ENCODE measurements around the gene LPIN3. TPM values are rescaled to one million over a fixed set of nuclear protein-coding genes. Genes with fewer than 3 reads are reported as not detected.
"Not testable (repeated sequence)": the region's sequence is repeated elsewhere in the genome, so short reads cannot be mapped to it uniquely, and the experiment has no call there.

LPIN3 gene, protein sequence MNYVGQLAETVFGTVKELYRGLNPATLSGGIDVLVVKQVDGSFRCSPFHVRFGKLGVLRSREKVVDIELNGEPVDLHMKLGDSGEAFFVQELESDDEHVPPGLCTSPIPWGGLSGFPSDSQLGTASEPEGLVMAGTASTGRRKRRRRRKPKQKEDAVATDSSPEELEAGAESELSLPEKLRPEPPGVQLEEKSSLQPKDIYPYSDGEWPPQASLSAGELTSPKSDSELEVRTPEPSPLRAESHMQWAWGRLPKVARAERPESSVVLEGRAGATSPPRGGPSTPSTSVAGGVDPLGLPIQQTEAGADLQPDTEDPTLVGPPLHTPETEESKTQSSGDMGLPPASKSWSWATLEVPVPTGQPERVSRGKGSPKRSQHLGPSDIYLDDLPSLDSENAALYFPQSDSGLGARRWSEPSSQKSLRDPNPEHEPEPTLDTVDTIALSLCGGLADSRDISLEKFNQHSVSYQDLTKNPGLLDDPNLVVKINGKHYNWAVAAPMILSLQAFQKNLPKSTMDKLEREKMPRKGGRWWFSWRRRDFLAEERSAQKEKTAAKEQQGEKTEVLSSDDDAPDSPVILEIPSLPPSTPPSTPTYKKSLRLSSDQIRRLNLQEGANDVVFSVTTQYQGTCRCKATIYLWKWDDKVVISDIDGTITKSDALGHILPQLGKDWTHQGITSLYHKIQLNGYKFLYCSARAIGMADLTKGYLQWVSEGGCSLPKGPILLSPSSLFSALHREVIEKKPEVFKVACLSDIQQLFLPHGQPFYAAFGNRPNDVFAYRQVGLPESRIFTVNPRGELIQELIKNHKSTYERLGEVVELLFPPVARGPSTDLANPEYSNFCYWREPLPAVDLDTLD
- under 1 TPM; 0.65 to 0.74 TPM for total RNA-seq

DNA sequence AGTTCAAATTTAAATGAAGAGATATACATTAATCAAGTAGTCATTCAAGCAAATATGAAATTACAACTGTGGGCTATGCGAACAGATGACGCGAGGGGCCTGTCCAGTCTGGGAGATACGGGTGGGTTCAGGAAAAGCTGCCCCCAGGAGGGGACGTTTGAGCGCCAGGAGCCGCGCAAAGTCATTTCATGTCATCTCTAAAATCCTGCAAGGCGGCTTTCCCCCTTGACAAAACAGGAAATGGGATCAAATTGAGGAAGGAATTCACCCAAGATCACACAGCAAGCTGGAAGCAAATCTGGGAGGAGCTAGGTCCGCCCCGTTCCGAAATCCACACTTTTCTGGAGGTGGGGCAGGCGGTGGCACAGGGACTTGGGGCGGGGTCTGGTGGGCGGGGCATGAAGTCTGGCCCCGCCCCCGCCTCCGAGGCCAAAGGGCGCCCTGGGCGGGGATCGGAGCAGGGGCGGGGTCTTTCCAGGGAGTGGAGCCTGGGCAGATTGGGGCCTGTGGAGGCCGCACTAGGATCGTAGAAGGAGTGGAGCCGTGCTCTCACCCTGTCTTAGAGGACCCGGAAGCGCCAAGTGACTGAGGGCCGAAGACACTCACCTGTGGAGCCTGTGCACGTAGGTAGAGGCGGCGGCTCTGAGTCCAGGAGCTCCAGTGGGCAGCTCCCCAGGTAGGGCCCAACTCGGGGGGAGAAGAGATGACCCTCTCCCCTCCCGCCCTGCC is at the start of gene LPIN3:
Gene LPIN3, plus strand, starts transcription at position 495 of the 729 bp plus-strand sequence. CDS start 4,983 bp downstream, outside the sequence.
- CTCF ChIA-PET, result interaction anchor here (0.7 to 5.4 kb wide), 14 partner anchors 9 to 371 kb away, joined by 3 to 43 read pairs (median 3); no protein-coding TSS in a partner anchor
- POLR2A ChIA-PET, result interaction anchor here (0.6 to 0.8 kb wide), 3 partner anchors 9 to 198 kb away, joined by 3 to 7 read pairs (median 4); no protein-coding TSS in a partner anchor

- CTCF ChIA-PET, result no interaction called here
These were observed 47.2 kb upstream of the LPIN3 start for GRCh38 chr20:41293269-41294037.

GRCh38 chr20:41299899-41300298 is 40.7 kb upstream of the LPIN3 start:
- ChIA-PET CTCF (no interaction called here), POLR2A (no interaction called here)

More at GRCh38 chr20:41293269-41294037, 47.2 kb upstream of the LPIN3 start:
- POLR2A ChIA-PET, result no interaction called here

DNA sequence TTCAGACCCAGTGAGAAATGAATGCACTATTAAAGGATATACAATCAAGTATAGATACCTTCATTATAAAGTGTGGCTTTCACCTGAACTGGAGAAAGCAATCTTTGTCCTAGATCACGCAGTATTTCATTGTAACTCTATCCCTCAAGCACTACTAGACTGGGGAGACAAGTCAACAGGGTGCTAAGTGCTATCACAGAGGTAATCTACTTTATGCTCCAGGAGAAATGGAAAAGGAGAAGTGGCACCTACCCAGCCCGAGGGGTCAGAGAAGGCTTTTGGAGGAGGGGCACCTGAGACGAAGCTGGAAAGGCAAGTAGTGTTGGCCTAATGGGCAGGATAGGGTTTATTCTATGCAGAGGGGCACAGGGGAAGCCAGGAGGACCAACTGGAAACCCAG is 40.2 kb upstream of the LPIN3 start:
- ChIA-PET POLR2A (no interaction called here), CTCF (no interaction called here)

- POLR2A ChIA-PET, result no interaction called here
- CTCF ChIA-PET, result no interaction called here
These were observed 39.7 kb upstream of the LPIN3 start for GRCh38 chr20:41300886-41301285.

GRCh38 chr20:41304002-41304401 is 36.6 kb upstream of the LPIN3 start:
- POLR2A ChIA-PET, result no interaction called here

DNA sequence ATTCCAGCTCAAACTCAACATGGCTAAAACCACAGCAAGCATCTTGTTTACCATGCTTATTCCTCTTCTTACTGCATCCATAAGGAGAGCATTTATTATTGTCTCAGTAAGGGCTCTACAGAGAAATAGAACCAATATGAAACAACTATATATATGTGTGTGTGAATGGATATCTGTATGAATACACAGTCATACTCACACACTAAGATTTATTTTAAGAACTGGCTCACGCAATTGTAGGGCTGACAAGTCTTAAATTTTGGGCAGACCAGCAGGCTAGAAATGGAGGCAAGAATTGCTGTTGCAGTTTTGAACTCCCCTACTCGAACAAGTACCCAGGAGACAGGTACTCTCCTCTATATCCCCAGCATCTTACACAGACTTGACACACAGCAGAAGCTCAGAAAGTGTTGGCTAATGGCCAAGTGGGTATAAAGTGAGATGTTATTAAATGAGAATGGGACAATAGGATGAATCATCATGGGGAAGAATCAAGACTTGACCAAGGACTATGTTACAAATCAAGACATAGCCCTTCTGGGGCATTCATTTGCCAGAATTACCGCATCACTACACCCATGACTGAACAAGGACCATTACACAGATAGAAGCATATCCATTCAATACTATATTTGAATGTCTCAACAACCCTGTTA is 36.1 kb upstream of the LPIN3 start:
- POLR2A ChIA-PET, result no interaction called here
- CTCF ChIA-PET, result no interaction called here

More at GRCh38 chr20:41304002-41304401, 36.6 kb upstream of the LPIN3 start:
- CTCF ChIA-PET, result no interaction called here

- ChIA-PET POLR2A (interaction anchor here (1.0 kb wide), 1 partner anchor 10 kb away, joined by 4 read pairs; no protein-coding TSS in a partner anchor), CTCF (no interaction called here)
These were observed 34.4 kb upstream of the LPIN3 start for GRCh38 chr20:41306061-41306727.

DNA sequence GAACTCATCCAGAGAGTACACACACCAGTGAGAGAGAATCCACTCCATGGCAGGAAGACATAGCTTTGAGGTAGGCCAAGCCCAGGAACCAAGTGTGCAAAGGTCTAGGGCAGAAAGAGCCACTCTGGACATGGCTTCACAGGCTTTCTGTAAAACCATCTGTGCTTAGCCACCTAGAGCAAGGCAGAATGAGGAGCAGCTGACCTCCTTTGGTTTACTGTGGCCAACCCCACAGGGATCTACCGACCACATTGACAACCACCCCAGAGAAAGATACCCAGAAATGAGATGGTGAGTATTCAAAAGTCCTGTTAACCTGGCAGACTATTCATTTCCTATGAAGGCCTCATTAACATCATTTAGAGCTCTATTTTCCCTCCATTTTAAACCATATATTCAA is 33.6 kb upstream of the LPIN3 start:
- ChIA-PET CTCF (no interaction called here), POLR2A (interaction anchor here (1.0 kb wide), 1 partner anchor 9 kb away, joined by 4 read pairs; no protein-coding TSS in a partner anchor)

DNA sequence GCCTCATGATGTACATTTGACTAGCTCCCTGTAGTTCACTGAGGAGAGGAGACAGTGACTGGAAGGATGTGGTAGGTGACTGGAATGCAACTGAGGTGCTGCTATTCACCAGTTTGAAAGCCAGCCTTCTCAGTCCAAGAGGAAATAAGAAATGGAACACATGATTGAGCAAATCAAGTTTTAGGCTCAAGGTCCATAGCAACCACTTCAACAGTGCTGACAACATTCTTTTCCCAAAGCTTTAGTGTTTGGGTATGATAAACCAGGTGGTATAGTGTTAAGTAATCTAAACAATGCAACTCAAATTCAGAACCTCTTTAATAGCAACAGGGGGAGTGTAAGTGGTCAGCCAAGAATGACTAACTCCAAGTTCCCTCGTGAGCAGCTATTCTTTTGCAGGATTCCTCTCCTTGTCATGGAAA is 32.3 kb upstream of the LPIN3 start:
- ChIA-PET POLR2A (no interaction called here), CTCF (interaction anchor here (0.8 kb wide), 1 partner anchor 135 kb away, joined by 3 read pairs; no protein-coding TSS in a partner anchor)

GRCh38 chr20:41308726-41309413 is 31.8 kb upstream of the LPIN3 start:
- ChIA-PET CTCF (interaction anchor here (0.8 kb wide), 1 partner anchor 136 kb away, joined by 3 read pairs; no protein-coding TSS in a partner anchor), POLR2A (no interaction called here)

- ChIA-PET POLR2A (no interaction called here), CTCF (no interaction called here)
These were observed 30.8 kb upstream of the LPIN3 start for GRCh38 chr20:41309817-41310216.

DNA sequence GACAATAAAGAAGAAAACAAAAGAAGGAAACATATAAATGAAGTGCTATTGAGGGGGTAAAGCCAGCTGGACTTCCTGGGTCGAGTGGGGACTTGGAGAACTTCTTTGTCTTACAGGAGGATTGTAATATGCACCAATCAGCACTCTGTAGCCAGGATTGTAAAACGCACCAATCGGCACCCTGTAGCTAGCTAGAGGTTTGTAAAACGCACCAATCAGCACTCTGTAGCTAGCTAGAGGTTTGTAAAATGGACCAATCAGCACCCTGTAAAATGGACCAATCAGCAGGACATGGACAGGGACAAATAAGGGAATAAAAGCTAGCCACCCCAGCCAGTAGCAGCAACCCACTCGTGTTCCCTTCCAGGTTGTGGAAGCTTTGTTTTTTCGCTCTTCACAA is 28.6 kb upstream of the LPIN3 start:
- CTCF ChIA-PET, POLR2A ChIA-PET: not testable (repeated sequence)

GRCh38 chr20:41314386-41314785 is 26.2 kb upstream of the LPIN3 start:
- CTCF ChIA-PET, result interaction anchor here (1.1 kb wide), 1 partner anchor 179 kb away, joined by 3 read pairs; no protein-coding TSS in a partner anchor

DNA sequence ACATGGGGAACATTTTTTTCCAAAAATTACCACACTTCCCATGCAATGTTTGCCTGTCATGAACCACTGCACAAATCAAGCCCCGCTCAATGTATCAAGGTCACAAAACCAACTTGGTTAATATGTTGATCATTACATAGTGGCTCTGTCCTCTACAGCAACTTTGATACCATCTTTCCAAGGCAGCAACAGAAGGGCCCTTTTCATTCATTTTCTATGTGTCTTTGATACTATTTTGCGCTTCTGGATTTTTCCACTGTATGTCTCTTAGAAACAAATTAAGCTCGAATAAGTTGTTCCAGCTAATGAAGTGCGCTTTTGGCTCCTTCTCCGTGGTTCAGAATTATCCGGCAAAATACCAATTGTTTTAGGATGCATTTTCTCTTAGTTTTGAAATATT is 24.6 kb upstream of the LPIN3 start:
- POLR2A ChIA-PET, result interaction anchor here (1.0 kb wide), 1 partner anchor 9 kb away, joined by 4 read pairs; no protein-coding TSS in a partner anchor

More at GRCh38 chr20:41314386-41314785, 26.2 kb upstream of the LPIN3 start:
- POLR2A ChIA-PET, result no interaction called here

GRCh38 chr20:41316602-41317545 is 23.7 kb upstream of the LPIN3 start:
- ChIA-PET POLR2A (interaction anchor here (1.0 to 1.7 kb wide), 2 partner anchors 10 to 159 kb away, joined by 4 to 6 read pairs; no protein-coding TSS in a partner anchor), CTCF (no interaction called here)

More for the DNA sequence above, 24.6 kb upstream of the LPIN3 start:
- CTCF ChIA-PET, result no interaction called here
